Measurements from ENCODE around the gene UGT1A7.
"Not testable (repeated sequence)": the region's sequence is repeated elsewhere in the genome, so short reads cannot be mapped to it uniquely, and the experiment has no call there.

Gene UGT1A7

GRCh38 chr2:233714121-233714520 is 32.4 kb downstream of the UGT1A7 start:
- DNase-seq: no peak

GRCh38 chr2:233718552-233718951 is 36.9 kb downstream of the UGT1A7 start, which contains the start of gene UGT1A4:
TSS of gene UGT1A4 (plus strand) at chr2:233718736. CDS start at chr2:233718821, 85 bp downstream.
- DNase-seq: no peak

- DNase-seq: no peak
Measured at GRCh38 chr2:233728723-233729301, 47.1 kb downstream of the UGT1A7 start, which contains the start of gene UGT1A3. TSS of gene UGT1A3 (plus strand) at chr2:233729042. CDS start at chr2:233729127, 85 bp downstream.

- DNase-seq: not testable (repeated sequence)
Measured at GRCh38 chr2:233736868-233737653, 55.4 kb downstream of the UGT1A7 start.

- no peak for DNase-seq
Measured at GRCh38 chr2:233740870-233741269, 59.2 kb downstream of the UGT1A7 start.

- DNase-seq: no peak
Measured at GRCh38 chr2:233743464-233744259, 62.0 kb downstream of the UGT1A7 start.

- no peak for DNase-seq
Measured at GRCh38 chr2:233745073-233745755, 63.5 kb downstream of the UGT1A7 start.

- not testable (repeated sequence) for DNase-seq
Measured at GRCh38 chr2:233745838-233746237, 64.1 kb downstream of the UGT1A7 start.

GRCh38 chr2:233746475-233747282 is 65.0 kb downstream of the UGT1A7 start:
- DNase-seq: no peak

GRCh38 chr2:233747283-233747544 is 65.5 kb downstream of the UGT1A7 start:
- DNase-seq: no peak

GRCh38 chr2:233750689-233751088 is 69.0 kb downstream of the UGT1A7 start:
- DNase-seq: not testable (repeated sequence)

GRCh38 chr2:233751212-233752009 is 69.7 kb downstream of the UGT1A7 start:
- not testable (repeated sequence) for DNase-seq

GRCh38 chr2:233754872-233755611 is 73.3 kb downstream of the UGT1A7 start:
- DNase-seq: no peak

GRCh38 chr2:233756429-233757081 is 74.9 kb downstream of the UGT1A7 start:
- DNase-seq: no peak

- DNase-seq: no peak
Measured at GRCh38 chr2:233758141-233758540, 76.4 kb downstream of the UGT1A7 start.

- no peak for DNase-seq
Measured at GRCh38 chr2:233758849-233759248, 77.1 kb downstream of the UGT1A7 start.

GRCh38 chr2:233760043-233760442 is 78.3 kb downstream of the UGT1A7 start, which contains the start of gene UGT1A1:
TSS of gene UGT1A1 (plus strand) at chr2:233760270. CDS start at chr2:233760288, 18 bp downstream.
- no peak for DNase-seq

GRCh38 chr2:233761040-233761769 is 79.5 kb downstream of the UGT1A7 start:
- no peak for DNase-seq

GRCh38 chr2:233764264-233764663 is 82.6 kb downstream of the UGT1A7 start:
- no peak for DNase-seq

Measured in T-helper 1 cell (primary cell).